ENCODE measurements around the gene GPR78.

- TF ChIP-seq EZH2 (IDR thresholded peaks at IDR 0.05; ENCODE audit: low read length, missing control alignments) (no peak), CTCF (conservative IDR thresholded peaks at IDR 0.05 in 1 of 2, IDR thresholded peaks at IDR 0.05 in 1 of 2; ENCODE audit: low read depth in 1 of 2, low read length in 2 of 2) (no peak)
Measured at GRCh38 chr4:8533274-8533865, 46.8 kb upstream of the GPR78 start.

All from fibroblast of lung (primary cell).